Ovary (tissue), 3 donors: ENCODE results near the gene TTC13.

Source experiments
- POLR2A ChIP-seq: fragments of 450-650 bp; IDR thresholded peaks from one replicate; pipeline ENCODE4 v1.6.1; 2017; ENCODE audit warnings: antibody characterized with exemption, mild to moderate bottlenecking, moderate library complexity
- TF ChIP-seq, protein P1 (sequence below), 3 donors: fragments of 450-650 bp in 2 of 3; fragments of 200-600 bp in 1 of 3; IDR thresholded peaks; one replicate each; pipeline versions ENCODE4 v1.5.1 to v1.8.0; 2016 to 2022; ENCODE audit warnings: antibody characterized with exemption in 3 of 3, mild to moderate bottlenecking in 1 of 3
- donor health status: DM: no; HTN: no; CAD: no.

DNA sequence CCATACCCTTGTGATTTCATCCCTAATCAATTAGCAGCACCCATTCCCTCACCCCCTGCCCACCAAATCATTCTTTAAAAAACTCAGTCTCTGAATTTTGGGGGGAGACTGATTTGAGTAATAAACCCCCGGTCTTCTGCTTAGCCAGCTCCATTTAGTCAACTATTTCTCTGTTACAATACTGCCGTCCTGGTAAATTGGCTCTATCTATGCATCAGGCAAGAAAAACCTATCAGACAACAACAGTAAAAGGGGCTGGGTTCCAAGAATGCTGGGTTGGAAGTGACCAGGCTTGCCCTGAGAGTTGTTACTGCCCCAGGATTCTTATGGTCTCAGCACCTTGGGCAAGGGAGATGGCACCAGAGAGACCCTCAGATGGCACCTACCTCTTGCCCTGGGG is 94.0 kb downstream of the TTC13 start:
- TF ChIP-seq, protein P1, sequence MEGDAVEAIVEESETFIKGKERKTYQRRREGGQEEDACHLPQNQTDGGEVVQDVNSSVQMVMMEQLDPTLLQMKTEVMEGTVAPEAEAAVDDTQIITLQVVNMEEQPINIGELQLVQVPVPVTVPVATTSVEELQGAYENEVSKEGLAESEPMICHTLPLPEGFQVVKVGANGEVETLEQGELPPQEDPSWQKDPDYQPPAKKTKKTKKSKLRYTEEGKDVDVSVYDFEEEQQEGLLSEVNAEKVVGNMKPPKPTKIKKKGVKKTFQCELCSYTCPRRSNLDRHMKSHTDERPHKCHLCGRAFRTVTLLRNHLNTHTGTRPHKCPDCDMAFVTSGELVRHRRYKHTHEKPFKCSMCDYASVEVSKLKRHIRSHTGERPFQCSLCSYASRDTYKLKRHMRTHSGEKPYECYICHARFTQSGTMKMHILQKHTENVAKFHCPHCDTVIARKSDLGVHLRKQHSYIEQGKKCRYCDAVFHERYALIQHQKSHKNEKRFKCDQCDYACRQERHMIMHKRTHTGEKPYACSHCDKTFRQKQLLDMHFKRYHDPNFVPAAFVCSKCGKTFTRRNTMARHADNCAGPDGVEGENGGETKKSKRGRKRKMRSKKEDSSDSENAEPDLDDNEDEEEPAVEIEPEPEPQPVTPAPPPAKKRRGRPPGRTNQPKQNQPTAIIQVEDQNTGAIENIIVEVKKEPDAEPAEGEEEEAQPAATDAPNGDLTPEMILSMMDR (IDR thresholded peaks at IDR 0.05), result no peak
- no peak for TF ChIP-seq POLR2A
